GM23338 (cell line): ENCODE data around the gene DNAJC6. TPM values are rescaled to one million over a fixed set of nuclear protein-coding genes. Genes with fewer than 3 reads are reported as not detected.

Experiments
- ATAC-seq: fragments of 200-7000 bp; cut with Tn5 transposase; 3 replicates; pipeline ENCODE4 v1.9.1; 2020
- DNase-seq: peaks from one replicate; pipeline ENCODE4 v3.0.0-alpha.2; 2015; ENCODE audit warnings: low spot score
- H2AFZ ChIP-seq: fragments of 200-600 bp; sonication (generic); 2 replicates; pipeline ENCODE4 v1.8.0; 2016; ENCODE audit warnings: antibody characterized with exemption, mild to moderate bottlenecking, moderate library complexity
- H3F3A ChIP-seq: fragments of 200-600 bp; sonication (generic); replicated peaks from 2 replicates; pipeline ENCODE4 v1.8.0; 2017; ENCODE audit warnings: antibody characterized with exemption, mixed run types, low read depth
- H3K27ac ChIP-seq: fragments of 200-600 bp; sonication (generic); 2 replicates; pipeline ENCODE4 v1.6.1; 2016; ENCODE audit warnings: low read depth
- H3K27me3 ChIP-seq: fragments of 200-600 bp; sonication (generic); 2 replicates; pipeline ENCODE4 v1.8.0; 2016; ENCODE audit warnings: mild to moderate bottlenecking, mixed run types, moderate library complexity; ENCODE audit not compliant: insufficient read depth
- H3K36me3 ChIP-seq: fragments of 200-600 bp; sonication (generic); 2 replicates; pipeline ENCODE4 v1.8.0; 2016; ENCODE audit warnings: mild to moderate bottlenecking; ENCODE audit not compliant: insufficient read depth
- H3K4me1 ChIP-seq: fragments of 200-600 bp; sonication (generic); 2 replicates; pipeline ENCODE4 v1.8.0; 2016; ENCODE audit warnings: mild to moderate bottlenecking, moderate library complexity; ENCODE audit not compliant: insufficient read depth
- H3K4me2 ChIP-seq: fragments of 200-600 bp; sonication (generic); 2 replicates; pipeline ENCODE4 v1.7.1; 2017; ENCODE audit warnings: mixed run types
- H3K4me3 ChIP-seq: fragments of 200-600 bp; sonication (generic); 2 replicates; pipeline ENCODE4 v1.6.1; 2016; ENCODE audit warnings: mixed run types
- H3K79me2 ChIP-seq: fragments of 200-600 bp; sonication (generic); replicated peaks from 2 replicates; pipeline ENCODE4 v1.8.0; 2017; ENCODE audit warnings: mild to moderate bottlenecking; ENCODE audit not compliant: insufficient read depth
- H3K9me2 ChIP-seq: fragments of 200-600 bp; sonication (generic); 2 replicates; pipeline ENCODE4 v1.8.0; 2017; ENCODE audit not compliant: insufficient read depth
- H4K20me1 ChIP-seq: fragments of 200-600 bp; sonication (generic); replicated peaks from 2 replicates; pipeline ENCODE4 v1.8.0; 2017; ENCODE audit warnings: mild to moderate bottlenecking; ENCODE audit not compliant: insufficient read depth
- H3K27ac Mint-ChIP-seq: 2 replicates; pipeline ENCODE4 v1.8.0; 2020; ENCODE audit warnings: inconsistent platforms, mild to moderate bottlenecking, moderate library complexity, mixed read lengths
- H3K27me3 Mint-ChIP-seq: 3 replicates; pipeline ENCODE4 v1.8.0; 2022; ENCODE audit warnings: low read depth, mild to moderate bottlenecking, moderate library complexity, mixed read lengths, inconsistent platforms; ENCODE audit not compliant: insufficient read depth, poor library complexity
- H3K36me3 Mint-ChIP-seq: 3 replicates; pipeline ENCODE4 v1.8.0; 2021; ENCODE audit warnings: low read depth, mild to moderate bottlenecking, inconsistent platforms, moderate library complexity, mixed read lengths
- H3K4me1 Mint-ChIP-seq: 3 replicates; pipeline ENCODE4 v1.8.0; 2020; ENCODE audit warnings: mild to moderate bottlenecking, inconsistent platforms, mixed read lengths
- H3K4me3 Mint-ChIP-seq: 3 replicates; pipeline ENCODE4 v1.8.0; 2021; ENCODE audit warnings: moderate library complexity, mild to moderate bottlenecking, inconsistent platforms, mixed read lengths
- H3K9me3 Mint-ChIP-seq: 3 replicates; pipeline ENCODE4 v1.8.0; 2020; ENCODE audit warnings: moderate library complexity, mild to moderate bottlenecking, inconsistent platforms, mixed read lengths
- CREB1 ChIP-seq: fragments of 250-450 bp; sonication (Bioruptor Pico); IDR thresholded peaks from 2 replicates; pipeline ENCODE4 v1.5.0; 2020; ENCODE audit warnings: low read depth, mild to moderate bottlenecking, moderate library complexity
- EZH2 ChIP-seq: fragments of 200-600 bp; sonication (generic); IDR thresholded peaks from one replicate; pipeline ENCODE4 v1.8.0; 2017; ENCODE audit warnings: antibody characterized with exemption, mild to moderate bottlenecking, low read depth; ENCODE audit not compliant: unreplicated experiment
- NANOG ChIP-seq: IDR thresholded peaks from 2 replicates; pipeline ENCODE4 v1.6.1; 2016; ENCODE audit warnings: antibody characterized with exemption, borderline replicate concordance
- STAT1 ChIP-seq: IDR thresholded peaks from one replicate; pipeline ENCODE4 v1.6.1; 2016; ENCODE audit warnings: antibody characterized with exemption; ENCODE audit not compliant: unreplicated experiment
- ZNF331 ChIP-seq: fragments of 250-450 bp; sonication (Bioruptor Pico); IDR thresholded peaks from 2 replicates; pipeline ENCODE4 v1.5.0; 2020; ENCODE audit warnings: low read depth, mild to moderate bottlenecking, moderate library complexity
- polyA plus RNA-seq: library from polyadenylated mRNA; unstranded; fragments of >200 nt; fragmentation: Nextera tagmentation; extraction: Ambion mirVana; gene quantifications from 2 replicates; pipeline ENCODE4 v1.2.1, GENCODE V29; 2016
- total RNA-seq: library from RNA; depleted of rRNA; stranded (reverse); fragments of >200 nt; shearing (Covaris generic); gene quantifications from 2 replicates; pipeline ENCODE4 v1.2.3, GENCODE V29; 2014
- TF ChIP-seq, protein P1 (sequence below): IDR thresholded peaks from 2 replicates; pipeline ENCODE4 v1.6.1; 2016; ENCODE audit warnings: antibody characterized with exemption
- TF ChIP-seq, protein P2 (sequence below): IDR thresholded peaks from one replicate; pipeline ENCODE4 v1.6.1; 2018; ENCODE audit warnings: antibody characterized with exemption; ENCODE audit not compliant: unreplicated experiment
- TF ChIP-seq, protein P3 (sequence below), 2 experiments: fragments of 200-600 bp in 1 of 2; sonication (generic) in 1 of 2; conservative IDR thresholded peaks; 2 replicates each; pipeline versions ENCODE4 v1.5.1 to v1.6.1; 2016 to 2017; ENCODE audit warnings: antibody characterized with exemption in 2 of 2, low read depth in 2 of 2, mild to moderate bottlenecking in 2 of 2, moderate library complexity in 1 of 2

Gene DNAJC6
- total and polyA plus RNA-seq, 2 experiments from 2014 or later = 2.4 to 7.4 TPM

DNA sequence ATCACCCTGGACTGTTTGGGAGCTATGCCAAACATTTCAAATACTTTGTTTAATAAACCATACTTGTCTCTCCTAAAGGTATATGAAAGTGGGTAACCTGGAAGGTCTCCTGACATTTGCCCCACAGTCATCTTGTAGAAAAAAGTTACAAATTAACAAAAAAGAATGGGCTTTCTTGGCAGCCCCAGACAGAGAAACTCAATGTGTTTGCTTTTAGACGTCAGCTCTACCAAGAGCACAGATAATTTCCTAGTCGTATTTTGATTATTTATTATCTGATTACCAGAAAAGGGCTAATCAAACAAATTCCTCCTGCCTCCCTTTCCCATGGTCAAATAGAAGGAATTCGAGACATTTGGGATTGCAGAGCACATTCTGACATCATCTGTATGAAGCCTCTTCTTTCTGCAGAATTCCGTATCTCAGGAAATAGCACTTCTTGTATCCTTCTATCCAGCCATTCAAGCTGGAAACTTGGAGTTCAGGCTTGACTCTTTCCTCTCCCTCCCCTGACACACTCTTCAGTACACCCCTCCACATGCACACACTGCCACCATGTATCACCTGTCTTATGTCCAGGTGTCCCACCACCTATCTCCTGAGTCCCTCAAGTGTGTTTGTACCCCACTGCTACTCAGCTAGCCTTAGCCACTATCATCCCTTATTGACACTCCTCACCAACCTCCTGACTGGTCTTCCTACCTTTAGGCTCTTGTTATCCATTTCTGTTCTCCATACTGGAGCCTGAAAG lies 68.3 kb downstream of the DNAJC6 start:
- no peaks in the 10 kb centered on the region for H3K9me3 Mint-ChIP-seq

More for the DNA sequence above, 68.3 kb downstream of the DNAJC6 start:
- Histone ChIP-seq H3K36me3 (no peaks in the 10 kb centered on the region), H3K27me3 (no peaks in the 10 kb centered on the region), H2AFZ (no peak overlapping the region), H3K4me3 (no peak overlapping the region), H4K20me1 (no peaks in the 10 kb centered on the region), H3K79me2 (no peaks in the 10 kb centered on the region), H3K4me1 (no peaks in the 10 kb centered on the region), H3K27ac (no peak overlapping the region), H3K9me2 (no peaks in the 10 kb centered on the region), H3K4me2 (no peak overlapping the region), H3F3A (no peaks in the 10 kb centered on the region)
- no peak for ATAC-seq
- Mint-ChIP-seq H3K36me3 (peaks cover 3% of the 10 kb centered on the region; the same call in 2 of the 3 replicates), H3K4me3 (no peak overlapping the region), H3K27me3 (no peaks in the 10 kb centered on the region), H3K27ac (no peak overlapping the region), H3K4me1 (no peaks in the 10 kb centered on the region)
- DNase-seq = no peak
- TF ChIP-seq, protein P1, sequence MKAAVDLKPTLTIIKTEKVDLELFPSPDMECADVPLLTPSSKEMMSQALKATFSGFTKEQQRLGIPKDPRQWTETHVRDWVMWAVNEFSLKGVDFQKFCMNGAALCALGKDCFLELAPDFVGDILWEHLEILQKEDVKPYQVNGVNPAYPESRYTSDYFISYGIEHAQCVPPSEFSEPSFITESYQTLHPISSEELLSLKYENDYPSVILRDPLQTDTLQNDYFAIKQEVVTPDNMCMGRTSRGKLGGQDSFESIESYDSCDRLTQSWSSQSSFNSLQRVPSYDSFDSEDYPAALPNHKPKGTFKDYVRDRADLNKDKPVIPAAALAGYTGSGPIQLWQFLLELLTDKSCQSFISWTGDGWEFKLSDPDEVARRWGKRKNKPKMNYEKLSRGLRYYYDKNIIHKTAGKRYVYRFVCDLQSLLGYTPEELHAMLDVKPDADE = no peak
- TF ChIP-seq CREB1 (no peak), ZNF331 (no peak), EZH2 (no peak), STAT1 (no peak), NANOG (no peak)
- TF ChIP-seq, protein P2, sequence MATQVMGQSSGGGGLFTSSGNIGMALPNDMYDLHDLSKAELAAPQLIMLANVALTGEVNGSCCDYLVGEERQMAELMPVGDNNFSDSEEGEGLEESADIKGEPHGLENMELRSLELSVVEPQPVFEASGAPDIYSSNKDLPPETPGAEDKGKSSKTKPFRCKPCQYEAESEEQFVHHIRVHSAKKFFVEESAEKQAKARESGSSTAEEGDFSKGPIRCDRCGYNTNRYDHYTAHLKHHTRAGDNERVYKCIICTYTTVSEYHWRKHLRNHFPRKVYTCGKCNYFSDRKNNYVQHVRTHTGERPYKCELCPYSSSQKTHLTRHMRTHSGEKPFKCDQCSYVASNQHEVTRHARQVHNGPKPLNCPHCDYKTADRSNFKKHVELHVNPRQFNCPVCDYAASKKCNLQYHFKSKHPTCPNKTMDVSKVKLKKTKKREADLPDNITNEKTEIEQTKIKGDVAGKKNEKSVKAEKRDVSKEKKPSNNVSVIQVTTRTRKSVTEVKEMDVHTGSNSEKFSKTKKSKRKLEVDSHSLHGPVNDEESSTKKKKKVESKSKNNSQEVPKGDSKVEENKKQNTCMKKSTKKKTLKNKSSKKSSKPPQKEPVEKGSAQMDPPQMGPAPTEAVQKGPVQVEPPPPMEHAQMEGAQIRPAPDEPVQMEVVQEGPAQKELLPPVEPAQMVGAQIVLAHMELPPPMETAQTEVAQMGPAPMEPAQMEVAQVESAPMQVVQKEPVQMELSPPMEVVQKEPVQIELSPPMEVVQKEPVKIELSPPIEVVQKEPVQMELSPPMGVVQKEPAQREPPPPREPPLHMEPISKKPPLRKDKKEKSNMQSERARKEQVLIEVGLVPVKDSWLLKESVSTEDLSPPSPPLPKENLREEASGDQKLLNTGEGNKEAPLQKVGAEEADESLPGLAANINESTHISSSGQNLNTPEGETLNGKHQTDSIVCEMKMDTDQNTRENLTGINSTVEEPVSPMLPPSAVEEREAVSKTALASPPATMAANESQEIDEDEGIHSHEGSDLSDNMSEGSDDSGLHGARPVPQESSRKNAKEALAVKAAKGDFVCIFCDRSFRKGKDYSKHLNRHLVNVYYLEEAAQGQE = no peak
- TF ChIP-seq, protein P3, sequence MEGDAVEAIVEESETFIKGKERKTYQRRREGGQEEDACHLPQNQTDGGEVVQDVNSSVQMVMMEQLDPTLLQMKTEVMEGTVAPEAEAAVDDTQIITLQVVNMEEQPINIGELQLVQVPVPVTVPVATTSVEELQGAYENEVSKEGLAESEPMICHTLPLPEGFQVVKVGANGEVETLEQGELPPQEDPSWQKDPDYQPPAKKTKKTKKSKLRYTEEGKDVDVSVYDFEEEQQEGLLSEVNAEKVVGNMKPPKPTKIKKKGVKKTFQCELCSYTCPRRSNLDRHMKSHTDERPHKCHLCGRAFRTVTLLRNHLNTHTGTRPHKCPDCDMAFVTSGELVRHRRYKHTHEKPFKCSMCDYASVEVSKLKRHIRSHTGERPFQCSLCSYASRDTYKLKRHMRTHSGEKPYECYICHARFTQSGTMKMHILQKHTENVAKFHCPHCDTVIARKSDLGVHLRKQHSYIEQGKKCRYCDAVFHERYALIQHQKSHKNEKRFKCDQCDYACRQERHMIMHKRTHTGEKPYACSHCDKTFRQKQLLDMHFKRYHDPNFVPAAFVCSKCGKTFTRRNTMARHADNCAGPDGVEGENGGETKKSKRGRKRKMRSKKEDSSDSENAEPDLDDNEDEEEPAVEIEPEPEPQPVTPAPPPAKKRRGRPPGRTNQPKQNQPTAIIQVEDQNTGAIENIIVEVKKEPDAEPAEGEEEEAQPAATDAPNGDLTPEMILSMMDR (conservative IDR thresholded peaks at IDR 0.05; ENCODE audit: low read depth in 2 of 2) = no peak
